SK-MEL-5 (cell line): ENCODE results near the gene RHO. TPM values are rescaled to one million over a fixed set of nuclear protein-coding genes. Genes with fewer than 3 reads are reported as not detected.
"Not testable (repeated sequence)": the region's sequence is repeated elsewhere in the genome, so short reads cannot be mapped to it uniquely, and the experiment has no call there.

Experiments
- DNase-seq: peaks from one replicate; pipeline ENCODE4 v3.0.0-alpha.2; 2016; ENCODE audit warnings: low read depth, low spot score
- in situ Hi-C: cut with HindIII; loops from 2 replicates; pipeline ENCODE4 v1.10.0; 2016; ENCODE audit warnings: low sequenced_read_pairs, high pct_unique_total_duplicates, low pct_unique_long_range_greater_than_20kb
- total RNA-seq: library from RNA; depleted of rRNA; stranded (reverse); fragments of >200 nt; shearing (Covaris generic); gene quantifications from 2 replicates; pipeline ENCODE4 v1.2.3, GENCODE V29; 2014

RHO gene
- total RNA-seq, 1 experiment from 2014 or later: not detected

DNA sequence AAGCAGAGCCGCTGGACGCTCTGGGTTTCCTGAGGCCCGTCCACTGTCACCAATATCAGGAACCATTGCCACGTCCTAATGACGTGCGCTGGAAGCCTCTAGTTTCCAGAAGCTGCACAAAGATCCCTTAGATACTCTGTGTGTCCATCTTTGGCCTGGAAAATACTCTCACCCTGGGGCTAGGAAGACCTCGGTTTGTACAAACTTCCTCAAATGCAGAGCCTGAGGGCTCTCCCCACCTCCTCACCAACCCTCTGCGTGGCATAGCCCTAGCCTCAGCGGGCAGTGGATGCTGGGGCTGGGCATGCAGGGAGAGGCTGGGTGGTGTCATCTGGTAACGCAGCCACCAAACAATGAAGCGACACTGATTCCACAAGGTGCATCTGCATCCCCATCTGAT, 3.3 kb downstream of the RHO start:
- in situ Hi-C loops: no loop called here
- DNase-seq: no peak

DNA sequence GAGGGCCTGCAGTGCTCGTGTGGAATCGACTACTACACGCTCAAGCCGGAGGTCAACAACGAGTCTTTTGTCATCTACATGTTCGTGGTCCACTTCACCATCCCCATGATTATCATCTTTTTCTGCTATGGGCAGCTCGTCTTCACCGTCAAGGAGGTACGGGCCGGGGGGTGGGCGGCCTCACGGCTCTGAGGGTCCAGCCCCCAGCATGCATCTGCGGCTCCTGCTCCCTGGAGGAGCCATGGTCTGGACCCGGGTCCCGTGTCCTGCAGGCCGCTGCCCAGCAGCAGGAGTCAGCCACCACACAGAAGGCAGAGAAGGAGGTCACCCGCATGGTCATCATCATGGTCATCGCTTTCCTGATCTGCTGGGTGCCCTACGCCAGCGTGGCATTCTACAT, 3.8 kb downstream of the RHO start:
- no peak for DNase-seq
- in situ Hi-C loops: no loop called here

DNA sequence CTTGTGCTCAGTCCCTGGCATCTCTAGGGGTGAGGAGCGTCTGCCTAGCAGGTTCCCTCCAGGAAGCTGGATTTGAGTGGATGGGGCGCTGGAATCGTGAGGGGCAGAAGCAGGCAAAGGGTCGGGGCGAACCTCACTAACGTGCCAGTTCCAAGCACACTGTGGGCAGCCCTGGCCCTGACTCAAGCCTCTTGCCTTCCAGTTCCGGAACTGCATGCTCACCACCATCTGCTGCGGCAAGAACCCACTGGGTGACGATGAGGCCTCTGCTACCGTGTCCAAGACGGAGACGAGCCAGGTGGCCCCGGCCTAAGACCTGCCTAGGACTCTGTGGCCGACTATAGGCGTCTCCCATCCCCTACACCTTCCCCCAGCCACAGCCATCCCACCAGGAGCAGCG, 5.0 kb downstream of the RHO start:
- in situ Hi-C loops: no loop called here
- no peak for DNase-seq

DNA sequence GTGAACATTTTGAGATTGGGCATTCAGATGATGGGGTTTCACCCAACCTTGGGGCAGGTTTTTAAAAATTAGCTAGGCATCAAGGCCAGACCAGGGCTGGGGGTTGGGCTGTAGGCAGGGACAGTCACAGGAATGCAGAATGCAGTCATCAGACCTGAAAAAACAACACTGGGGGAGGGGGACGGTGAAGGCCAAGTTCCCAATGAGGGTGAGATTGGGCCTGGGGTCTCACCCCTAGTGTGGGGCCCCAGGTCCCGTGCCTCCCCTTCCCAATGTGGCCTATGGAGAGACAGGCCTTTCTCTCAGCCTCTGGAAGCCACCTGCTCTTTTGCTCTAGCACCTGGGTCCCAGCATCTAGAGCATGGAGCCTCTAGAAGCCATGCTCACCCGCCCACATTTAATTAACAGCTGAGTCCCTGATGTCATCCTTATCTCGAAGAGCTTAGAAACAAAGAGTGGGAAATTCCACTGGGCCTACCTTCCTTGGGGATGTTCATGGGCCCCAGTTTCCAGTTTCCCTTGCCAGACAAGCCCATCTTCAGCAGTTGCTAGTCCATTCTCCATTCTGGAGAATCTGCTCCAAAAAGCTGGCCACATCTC, 6.1 kb downstream of the RHO start:
- no peak for DNase-seq
- in situ Hi-C loops: no loop called here

DNA sequence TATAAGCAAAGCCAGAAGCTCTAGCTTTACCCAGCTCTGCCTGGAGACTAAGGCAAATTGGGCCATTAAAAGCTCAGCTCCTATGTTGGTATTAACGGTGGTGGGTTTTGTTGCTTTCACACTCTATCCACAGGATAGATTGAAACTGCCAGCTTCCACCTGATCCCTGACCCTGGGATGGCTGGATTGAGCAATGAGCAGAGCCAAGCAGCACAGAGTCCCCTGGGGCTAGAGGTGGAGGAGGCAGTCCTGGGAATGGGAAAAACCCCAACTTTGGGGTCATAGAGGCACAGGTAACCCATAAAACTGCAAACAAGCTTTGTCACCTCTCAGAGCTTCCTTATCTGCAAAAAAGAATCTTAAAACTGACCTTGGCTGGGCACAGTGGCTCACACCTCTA, 6.6 kb downstream of the RHO start:
- DNase-seq: no peak
- in situ Hi-C loops: no loop called here

DNA sequence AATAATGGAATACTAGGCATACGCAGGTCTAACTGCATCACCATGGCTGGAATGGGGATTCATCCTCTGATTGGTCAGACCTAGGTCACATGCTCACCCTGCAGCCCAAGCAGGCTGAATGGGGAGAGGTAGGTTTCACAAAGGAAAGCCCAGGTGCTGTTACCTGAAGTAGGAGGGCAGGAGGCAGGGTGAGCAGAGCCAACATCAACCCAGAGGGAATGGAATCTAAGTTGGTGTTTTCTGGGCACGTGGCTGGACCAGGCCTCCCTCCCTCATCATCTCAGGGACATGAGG, 7.9 kb downstream of the RHO start:
- no peak for DNase-seq
- in situ Hi-C loops: no loop called here

DNA sequence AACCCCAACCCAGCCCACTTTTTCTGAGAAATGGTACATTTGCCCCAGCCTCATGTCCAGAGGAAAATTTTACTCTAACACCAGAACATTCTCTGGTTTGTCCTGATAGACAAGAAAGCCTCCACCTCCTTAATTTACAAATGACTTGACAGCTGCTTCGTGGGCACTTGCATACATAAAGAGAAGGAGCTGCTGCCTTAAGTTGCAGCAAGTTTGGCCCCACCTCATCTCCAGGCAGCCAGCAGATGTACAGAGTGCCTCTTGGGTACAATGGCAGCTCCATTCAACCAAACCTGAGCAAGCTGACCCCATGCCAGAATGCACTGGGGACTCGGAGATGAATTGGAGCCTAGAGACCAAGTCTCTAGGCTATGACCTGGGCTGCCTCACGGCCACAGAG, 8.4 kb downstream of the RHO start:
- in situ Hi-C loops: no loop called here

DNA sequence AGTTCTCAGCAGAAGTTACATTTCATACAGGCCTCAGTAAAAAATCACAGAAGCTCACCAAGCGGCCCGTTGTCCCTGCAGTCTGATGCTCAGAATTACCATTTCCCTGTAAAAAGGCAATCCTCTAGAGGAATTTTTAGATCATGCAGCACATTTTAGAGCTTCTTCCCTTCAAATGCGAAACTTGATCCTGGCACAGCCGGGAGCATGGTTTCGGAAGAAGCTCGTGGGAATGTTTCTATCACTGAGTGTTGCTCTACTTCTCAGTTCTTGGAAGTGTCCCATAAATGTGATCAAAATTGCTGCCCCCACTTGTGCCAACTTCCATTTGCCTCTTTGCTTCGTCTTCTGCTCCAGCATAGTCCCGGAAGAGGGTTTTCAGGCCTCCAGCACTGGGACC, 10.8 kb downstream of the RHO start:
- in situ Hi-C loops: no loop called here
- no peak for DNase-seq

More for the DNA sequence above, 8.4 kb downstream of the RHO start:
- DNase-seq: no peak

DNA sequence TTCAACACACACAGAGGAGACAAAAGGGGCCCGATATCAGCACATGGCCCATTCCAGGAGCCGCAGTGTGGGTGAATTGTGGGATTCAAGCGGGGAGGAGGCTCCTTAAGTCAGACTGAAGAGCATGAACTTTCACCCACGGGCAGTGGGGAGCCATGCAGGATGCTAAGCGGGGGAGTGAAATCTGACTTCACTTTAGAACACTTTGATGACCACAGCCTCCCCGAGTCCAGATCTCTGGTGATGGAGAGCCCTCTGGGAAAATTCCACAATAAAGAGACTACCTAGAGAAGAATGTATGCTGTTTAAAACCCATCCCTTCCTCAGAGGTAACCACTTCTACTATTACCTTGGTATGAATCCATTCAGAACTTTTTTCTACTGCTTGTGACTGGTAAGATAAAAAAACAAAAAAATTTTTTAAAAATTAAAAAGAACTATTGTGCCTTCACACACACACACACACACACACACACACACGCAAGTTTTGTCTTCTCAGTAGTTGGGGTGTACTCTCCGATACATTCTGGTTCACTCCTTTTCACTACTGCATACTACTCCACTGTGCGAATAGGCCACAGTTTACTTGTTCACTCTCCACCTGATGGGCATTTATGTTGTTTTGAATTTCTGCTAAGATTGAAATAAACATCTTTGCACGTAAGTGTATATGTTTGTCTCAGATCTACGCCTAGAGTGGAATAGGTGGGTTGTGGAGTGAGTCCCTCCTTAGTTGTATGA, 12.5 kb downstream of the RHO start:
- in situ Hi-C loops: no loop called here
- DNase-seq: no peak

DNA sequence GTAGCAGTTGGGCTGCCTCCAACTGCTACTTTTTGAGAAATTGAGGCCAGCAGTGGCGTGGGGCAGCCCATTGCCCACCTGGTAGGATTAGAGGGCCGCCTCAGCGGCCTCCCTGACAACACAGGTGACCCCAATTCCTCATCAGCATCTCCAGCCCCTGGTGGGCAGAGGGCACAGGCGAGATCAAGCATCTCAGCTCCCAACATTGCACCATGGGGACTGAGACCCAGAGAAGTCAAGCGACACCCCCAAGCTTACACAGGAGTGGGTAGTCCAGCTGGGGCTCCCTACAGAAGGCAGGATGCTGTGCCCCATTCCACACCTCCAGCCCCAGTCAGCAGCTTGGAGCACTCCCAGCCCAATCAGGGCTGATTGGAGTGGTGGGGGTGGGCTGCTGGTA, 14.3 kb downstream of the RHO start:
- DNase-seq: no peak
- in situ Hi-C loops: no loop called here

DNA sequence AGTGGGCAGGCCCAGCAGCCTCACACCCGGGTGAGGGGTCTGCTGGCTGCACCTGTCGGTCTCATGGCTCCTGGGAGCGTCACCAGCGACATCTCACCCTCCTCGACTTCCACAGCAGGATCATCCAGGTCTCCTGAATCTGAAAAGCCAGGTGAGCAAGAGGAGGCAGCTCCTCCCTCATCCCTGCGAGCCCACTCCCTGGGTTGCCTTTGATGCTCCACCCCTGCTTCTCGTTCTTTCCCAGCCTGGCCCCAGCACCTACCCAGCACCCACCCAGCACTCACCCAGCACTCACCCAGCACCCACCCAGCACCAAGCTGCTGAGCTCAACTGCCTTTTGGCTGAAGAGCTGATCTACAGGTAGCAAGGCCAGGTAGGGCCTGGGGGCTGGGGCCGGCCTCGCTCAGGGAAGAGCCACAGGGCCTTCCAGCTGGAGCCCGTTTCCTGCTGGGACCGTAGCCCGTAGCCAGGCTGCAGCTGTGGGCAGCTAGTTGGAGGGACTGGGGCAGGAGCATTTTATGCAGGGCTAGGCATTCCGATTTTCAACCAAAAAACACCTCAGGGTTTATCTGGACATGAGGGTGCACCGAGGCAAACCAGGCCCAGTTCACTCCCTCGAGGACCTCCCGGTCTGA, 14.8 kb downstream of the RHO start, which contains the start of gene H1-8:
Gene H1-8, plus strand, starts transcription at position 20 of the 635 bp plus-strand sequence. Its CDS starts 44 bp downstream, at position 64.
- in situ Hi-C loops: no loop called here

DNA sequence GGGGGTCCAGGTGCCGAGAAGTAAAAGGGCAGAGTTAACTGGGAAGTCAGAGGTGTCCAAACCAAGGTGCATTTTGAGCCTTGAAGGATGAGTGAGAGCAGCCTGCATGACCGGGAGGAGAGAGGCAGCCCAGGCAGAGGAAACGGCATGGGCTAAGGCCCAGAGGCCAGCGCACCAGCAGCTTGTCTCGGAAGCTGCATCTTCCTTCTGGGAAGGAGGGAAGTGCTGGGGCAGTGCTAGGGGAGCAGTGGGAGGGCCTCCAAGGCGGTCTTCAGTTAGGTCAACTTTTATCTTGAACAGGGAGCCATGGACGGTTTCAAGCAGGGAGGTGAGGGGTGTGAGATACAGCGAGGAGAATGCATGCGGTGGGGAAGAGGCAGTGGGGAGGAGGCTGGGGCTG, 15.6 kb downstream of the RHO start:
- in situ Hi-C loops: no loop called here
- no peak for DNase-seq

More for the DNA sequence above, 14.8 kb downstream of the RHO start, which contains the start of gene H1-8:
- DNase-seq: no peak

DNA sequence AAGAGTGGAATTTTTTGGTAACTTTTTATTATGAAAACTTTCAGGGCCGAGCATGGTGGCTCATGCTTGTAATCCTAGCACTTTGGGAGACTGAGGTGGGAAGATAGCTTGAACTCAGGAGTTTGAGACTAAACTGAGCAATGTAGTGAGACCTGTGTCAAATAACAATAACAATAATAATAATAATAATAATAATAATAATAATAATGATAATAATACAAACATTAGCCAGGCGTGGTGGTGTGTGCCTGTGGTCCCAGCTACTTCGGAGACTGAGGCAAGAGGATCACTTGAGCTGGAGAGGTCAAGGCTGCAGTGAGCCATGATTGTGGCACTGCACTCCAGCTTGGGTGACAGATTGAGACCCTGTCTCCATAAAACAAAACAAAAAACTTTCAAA, 17.5 kb downstream of the RHO start:
- DNase-seq, in situ Hi-C loops: not testable (repeated sequence)

DNA sequence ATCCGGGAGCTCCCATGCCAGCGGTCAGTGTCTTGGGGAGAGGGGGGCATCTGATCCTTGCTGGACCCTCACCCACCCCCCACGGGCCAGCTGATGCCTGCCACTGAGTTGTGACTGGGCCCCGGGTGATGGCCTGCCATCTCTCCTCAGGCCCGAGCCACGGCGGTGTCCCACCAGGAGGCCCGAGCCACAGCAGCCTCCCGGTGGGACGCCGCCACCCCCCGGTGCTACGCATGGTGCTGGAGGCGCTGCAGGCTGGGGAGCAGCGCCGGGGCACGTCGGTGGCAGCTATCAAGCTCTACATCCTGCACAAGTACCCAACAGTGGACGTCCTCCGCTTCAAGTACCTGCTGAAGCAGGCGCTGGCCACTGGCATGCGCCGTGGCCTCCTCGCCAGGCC, 18.8 kb downstream of the RHO start:
- in situ Hi-C loops: no loop called here
- DNase-seq: no peak

DNA sequence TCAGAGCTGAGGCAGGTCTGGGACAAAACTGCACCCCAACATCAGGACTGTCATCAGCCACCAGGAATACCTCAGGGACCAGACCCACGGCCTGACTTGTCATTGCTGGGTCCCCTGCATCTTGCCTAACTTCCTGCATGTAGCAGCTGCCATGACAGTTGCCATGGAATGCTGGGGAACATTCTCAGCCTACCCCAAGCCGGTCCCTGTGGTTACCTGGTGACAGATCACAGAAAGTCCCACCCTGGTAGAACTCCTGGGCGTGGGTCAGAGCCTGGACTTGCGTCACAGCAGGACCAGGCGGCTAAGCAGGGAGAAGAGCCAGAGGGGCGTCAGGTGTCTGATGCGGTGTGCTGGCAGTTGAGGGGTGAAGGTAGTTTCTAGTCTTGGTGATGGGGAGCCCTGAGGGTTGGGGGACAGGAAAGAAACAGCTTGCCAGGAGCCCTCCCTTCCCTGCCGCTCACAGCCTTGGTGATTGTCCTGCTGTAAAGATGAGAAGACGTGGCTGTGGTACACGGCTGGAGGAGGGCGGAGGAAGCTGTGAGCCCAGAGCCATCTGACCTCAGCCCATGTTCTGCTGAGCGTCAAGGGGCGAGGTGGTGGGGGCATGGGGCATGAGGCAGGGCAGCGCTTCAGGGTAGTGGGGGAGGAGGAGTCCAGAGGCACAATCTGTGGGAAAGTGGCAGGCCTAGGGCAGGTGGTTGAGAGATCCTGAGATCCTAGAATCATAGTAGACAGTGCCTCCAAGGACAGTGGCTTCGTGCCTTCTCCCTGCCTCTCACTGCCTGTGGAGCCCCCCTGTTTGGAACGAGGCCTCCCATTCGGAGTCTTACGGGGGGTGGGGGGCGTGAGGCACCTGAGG, 19.9 kb downstream of the RHO start:
- no peak for DNase-seq
- in situ Hi-C loops: no loop called here

DNA sequence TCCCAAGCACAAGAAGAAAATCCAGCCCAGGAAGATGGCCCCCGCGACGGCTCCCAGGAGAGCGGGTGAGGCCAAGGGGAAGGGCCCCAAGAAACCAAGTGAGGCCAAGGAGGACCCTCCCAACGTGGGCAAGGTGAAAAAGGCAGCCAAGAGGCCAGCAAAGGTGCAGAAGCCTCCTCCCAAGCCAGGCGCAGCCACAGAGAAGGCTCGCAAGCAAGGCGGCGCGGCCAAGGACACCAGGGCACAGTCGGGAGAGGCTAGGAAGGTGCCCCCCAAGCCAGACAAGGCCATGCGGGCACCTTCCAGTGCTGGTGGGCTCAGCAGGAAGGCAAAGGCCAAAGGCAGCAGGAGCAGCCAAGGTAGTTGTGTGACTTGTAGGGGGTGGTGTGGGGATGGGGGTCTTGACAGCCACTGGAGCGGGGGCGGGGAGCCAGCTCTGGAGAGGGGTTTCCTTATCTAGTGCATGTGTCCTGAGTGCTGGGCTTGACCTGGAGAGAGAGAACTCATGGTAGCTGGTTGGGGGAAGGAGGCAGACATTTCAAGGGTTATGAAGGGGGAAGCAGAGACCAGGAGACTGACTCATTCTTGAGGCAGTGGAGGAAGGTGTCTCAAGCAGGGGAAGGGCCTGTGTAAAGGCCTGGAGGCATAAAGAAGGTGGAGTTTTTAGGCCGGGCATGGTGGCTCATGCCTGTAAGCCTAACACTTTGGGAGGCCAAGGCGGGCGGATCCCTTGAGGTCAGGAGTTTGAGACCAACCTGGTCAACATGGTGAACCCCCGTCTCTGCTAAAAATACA, 20.8 kb downstream of the RHO start:
- in situ Hi-C loops: no loop called here
- DNase-seq: no peak

DNA sequence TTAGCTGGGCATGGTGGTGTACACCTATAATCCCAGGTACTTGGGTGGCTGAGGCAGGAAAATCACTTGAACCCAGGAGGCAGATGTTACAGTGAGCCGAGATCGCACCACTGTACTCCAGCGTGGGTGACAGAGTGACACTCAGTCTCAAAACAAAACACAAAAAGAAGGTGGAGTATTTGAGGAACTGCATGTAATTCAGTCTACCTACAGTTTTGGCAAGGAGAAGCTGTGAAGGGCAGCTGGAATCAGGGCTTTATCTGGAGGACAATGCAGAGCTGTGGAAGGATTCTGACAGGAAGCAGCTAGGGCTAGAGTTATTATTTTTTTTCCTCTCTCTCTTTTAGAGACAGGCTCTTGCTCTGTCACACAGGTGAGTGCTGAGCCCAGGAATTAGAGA, 21.4 kb downstream of the RHO start:
- DNase-seq: no peak
- in situ Hi-C loops: no loop called here
